ENCODE measurements around the gene ZNF45.
A peak's percentile ranks its signal among the peaks of the same experiment; 100 is the strongest.
"Not testable (repeated sequence)": the region's sequence is repeated elsewhere in the genome, so short reads cannot be mapped to it uniquely, and the experiment has no call there.

The ZNF45 gene

DNA sequence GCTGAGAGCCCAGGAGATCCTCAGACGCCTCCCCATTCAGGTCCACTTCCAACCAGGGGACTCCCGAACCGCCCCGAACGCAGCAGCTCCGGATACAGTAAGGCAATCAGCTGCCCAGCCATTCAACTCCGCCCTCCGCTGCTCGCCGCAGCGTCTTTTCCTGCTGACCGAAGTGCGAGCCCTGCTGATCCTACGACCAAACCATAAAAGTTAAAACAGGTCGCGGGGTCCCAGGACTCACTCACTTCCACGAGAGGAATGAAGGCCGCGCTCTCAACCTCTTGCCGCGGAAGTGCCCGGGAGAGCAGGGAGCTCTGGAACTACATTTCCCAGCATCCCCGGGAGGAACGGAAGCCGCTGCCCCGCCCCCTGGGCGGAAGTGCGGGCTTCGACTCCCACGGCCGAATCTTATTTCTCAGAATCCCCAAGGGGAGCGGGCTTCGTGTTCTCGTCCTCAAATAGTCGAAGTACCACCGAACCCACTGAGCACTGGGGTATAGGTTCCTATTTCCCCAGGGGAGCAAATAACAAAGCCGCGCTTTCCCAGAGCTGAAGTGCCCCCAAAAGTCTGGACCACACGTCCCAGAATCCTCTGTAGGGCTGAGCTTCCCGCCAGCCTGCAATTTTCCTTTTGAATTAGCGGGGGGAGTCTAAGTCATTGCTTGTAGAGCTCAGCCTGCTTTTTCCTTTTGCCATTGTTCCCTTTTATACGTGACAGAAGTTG, at the start of gene ZNF45:
TSS of gene ZNF45 (minus strand) at position 298 of the 724 bp plus-strand sequence. CDS start 13,097 bp downstream, outside the sequence.
- DNase-seq, result peak; percentile 40

DNA sequence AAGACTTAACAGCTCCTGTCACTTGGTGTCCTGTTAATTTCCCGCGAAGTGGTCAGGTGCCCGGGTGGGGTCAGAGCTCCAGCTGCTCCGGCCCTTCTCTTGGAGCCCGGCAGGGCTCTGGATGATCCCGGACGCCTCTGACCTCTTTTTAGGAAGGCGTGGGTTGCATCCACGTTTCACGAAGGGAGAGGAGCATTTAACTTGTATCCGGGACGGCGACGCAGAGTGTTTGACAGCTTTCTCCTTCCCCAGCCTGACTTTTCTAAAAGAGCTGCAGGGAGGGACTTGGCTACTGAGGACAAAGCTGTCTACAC, 49.6 kb upstream of the ZNF45 start:
- no peak for DNase-seq

DNA sequence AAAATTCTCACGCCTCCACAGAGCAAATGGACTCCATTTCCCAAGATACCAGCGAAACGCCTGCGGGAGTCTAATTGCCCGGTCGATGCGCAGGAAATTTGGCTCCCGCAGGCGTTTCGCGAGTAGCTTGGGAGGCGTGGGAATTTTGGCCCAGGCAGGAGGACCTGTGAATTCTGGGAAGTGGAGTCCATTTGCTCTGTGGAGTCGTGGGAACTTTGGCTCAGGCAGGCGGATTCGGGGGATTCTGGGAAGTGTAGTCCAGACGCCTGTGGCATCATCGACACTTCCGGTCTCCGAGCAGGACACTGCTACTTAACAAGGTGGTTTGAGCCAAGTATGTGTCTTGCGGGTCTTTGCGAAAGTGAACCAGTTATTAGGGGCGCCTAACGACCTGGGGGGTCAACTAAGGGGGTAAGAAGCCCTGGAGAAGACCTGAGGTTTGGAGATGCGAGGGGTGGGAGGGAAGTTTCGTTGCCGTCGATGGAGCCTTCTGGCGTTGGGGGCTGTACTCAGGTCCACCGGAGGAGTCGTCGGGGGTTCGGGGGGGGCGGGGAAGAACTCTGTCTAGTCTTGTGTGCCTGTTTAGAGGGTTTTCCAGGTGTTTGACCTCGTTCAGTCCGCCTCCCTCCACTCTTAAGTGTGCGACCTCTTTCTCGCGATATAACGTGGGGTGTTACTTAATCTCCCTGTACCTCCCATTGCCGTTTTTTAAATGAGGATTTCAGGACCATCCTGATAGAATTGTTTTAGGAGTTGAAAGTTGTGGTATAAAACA, 49.0 kb upstream of the ZNF45 start, which contains the start of gene ZNF155:
TSS of gene ZNF155 (plus strand) at position 277 of the 775 bp plus-strand sequence. CDS start 4,356 bp downstream, outside the sequence.
- peak; percentile 92 for DNase-seq

DNA sequence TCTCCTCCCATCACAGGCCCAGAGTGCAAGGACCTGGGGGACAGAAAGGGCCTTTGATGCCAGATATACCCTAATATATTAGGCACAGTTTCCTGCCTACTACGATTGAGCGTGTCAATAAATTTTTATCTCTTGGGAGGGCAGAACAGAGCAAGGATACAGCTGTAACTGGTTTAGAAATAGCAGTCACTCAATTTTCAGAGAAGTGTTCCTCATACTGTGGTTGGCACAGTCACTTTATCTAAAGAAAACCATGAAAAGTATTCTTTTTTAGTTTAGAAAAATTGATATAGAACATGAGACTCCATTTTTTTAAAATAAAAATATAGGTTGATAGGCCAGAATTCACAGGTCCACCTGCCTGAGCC, 48.4 kb upstream of the ZNF45 start:
- DNase-seq, result no peak

DNA sequence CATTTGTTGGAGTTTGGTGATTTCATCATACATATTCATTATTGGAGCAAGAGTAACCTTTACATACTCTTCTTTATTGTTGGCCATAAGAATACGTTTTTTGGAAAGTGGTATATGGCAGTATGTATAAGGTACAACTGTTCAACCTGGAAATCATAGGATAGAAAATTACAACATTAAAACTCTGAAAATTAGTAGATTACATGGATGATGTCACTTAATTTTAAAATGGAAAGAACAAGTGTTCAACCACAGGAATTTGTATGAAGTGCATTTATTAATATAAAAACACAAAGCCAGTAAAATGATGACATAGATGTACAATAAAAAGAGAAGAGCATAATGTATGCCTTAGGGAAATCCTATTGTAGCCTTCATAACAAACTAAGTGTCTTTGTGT, 41.6 kb upstream of the ZNF45 start:
- DNase-seq, result no peak

DNA sequence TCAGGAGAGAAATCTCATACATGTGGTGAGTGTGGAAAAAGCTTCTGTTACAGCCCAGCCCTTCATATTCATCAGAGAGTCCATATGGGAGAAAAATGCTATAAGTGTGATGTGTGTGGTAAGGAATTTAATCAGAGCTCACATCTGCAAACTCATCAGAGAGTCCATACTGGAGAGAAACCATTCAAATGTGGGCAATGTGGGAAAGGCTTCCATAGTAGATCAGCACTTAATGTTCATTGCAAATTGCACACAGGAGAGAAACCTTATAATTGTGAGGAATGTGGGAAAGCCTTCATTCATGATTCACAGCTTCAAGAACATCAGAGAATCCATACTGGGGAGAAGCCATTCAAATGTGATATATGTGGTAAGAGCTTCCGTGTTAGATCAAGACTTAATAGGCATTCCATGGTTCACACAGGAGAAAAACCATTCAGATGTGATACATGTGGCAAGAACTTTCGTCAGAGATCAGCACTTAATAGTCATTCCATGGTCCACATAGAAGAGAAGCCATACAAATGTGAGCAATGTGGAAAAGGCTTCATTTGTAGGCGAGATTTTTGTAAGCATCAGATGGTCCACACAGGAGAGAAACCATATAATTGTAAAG, 31.1 kb upstream of the ZNF45 start:
- DNase-seq, result no peak

DNA sequence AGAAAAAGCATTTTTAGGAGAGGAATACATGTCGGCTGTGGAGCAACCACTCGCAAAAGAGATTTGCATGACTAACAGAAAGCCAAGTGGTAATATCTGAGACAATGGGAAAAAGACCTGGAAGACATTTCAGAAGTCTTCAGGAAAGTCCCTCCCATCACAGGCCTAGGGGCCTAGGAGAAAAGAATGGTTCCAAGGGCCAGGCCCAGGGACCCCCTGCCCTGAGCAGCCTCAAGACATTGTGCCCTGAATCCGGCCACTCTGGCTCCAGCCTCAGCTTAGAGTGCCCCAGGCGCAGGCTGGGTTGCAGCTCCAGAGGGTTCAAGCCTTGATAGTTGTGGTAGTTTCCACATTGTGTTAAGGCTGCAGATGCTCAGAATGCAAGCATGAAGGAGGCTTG, 25.3 kb upstream of the ZNF45 start:
- no peak for DNase-seq

DNA sequence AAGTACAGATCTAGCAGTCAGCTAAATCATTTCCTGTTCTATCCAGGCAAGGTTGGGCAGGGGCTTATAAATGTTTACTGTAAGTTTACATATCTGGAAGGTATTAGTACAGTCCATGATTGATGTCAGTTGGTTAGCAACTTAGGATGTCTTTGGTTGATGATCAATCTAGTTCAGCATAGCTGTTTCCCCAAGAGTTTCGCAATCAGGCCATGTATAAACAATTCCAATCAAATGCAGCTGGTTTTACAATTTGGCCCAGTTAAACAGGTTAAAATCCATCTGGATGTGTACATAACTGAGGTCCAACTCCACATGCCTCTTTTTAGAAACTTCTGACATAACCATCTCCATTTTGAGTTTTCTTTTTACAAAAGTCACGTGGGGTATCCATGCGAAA, 22.8 kb upstream of the ZNF45 start:
- DNase-seq, result no peak

DNA sequence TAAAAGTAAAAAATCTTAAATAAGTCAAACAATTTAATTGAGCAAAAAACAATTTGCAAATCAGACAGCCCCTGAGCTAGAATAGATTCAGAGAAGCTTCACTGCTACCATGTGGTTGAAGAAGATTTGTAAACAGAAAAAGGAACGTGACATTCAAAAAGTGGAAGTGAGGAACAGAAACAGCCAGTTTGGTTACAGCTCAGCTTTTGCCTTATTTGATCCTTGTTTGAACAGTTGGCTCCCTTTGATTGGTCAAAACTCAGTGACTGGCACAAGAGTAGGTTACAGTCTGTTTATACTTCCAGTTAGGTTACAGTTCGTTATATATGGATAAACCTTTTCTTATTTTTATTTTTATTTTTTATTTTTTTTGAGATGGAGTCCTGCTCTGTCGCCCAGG, 21.7 kb upstream of the ZNF45 start:
- DNase-seq, result no peak

DNA sequence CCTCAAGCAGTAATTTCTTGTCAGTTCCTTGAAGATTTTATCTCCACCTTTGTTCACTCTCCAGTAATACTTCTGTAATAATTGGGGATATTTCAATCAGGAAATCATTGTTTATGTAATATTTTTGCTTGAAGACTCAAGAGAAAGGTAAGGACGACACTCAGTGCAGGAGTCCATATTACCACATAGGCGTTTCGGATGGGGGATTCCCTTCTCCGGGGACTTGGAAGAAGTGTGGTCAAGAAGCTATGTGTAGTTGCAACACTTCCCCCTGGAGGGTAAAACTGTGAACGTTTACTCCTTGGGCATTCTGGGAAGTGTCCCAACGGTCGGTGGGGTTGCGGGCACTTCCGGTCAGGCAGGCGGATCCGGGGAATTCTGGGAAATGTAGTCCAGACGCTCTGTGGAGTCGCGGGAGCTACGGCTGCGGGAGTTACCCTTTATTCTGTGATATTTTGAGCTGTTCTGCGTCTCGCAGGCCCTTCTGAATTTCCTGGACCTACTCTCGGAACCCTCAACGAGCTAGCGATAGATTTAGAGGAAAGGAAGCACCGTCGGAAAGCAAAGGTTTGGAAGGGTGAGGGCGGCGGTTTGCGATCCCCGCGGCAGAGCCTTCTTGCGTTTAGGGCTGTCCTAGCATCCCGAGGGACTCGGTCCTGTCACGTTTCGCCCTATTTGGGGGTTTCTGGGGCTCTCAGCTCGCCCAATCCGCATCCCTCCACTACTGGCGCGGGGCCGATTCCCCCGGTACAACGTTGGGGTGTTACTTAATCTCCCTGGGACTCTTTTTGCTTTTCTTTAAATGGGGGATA, 16.0 kb upstream of the ZNF45 start, which contains the start of gene ZNF221:
TSS of gene ZNF221 (plus strand) at position 395 of the 812 bp plus-strand sequence. CDS start 11,499 bp downstream, outside the sequence.
- peak; percentile 71 for DNase-seq

DNA sequence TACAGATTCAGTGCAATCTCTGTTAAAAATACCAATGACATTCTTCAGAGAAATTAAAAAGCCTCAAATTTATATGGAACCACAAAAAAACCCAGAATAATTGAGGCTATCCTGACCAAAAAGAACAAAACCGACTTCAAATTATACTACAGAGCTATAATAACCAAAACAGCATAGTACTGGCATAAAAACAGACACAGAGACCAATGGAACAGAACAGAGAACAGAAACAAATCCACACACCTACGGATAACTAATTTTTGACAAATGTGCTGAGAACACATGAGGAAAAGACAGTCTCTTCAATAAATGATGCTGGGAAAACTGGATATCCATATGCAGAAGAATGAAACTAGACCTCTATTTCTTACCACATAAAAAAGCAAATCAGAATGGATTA, 14.7 kb upstream of the ZNF45 start:
- DNase-seq, result not testable (repeated sequence)

DNA sequence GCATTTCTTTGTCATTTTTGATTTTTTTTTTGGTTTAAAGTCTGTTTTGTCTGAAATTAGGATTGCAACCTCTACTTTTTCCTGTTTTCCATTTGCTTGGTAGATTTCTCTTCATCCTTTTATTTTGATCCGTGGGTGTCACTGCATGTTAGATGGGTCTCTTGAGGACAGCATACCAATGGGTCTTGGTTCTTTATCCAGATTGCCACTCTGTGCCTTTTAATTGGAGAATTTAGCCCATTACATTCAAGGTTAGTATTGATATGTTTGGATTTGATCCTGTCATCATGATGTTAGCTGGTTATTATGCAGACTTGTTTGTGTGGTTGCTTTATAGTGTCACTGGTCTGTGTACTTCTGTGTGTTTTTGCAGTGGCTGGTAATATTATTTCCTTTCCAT, 12.3 kb upstream of the ZNF45 start:
- DNase-seq, result not testable (repeated sequence)

DNA sequence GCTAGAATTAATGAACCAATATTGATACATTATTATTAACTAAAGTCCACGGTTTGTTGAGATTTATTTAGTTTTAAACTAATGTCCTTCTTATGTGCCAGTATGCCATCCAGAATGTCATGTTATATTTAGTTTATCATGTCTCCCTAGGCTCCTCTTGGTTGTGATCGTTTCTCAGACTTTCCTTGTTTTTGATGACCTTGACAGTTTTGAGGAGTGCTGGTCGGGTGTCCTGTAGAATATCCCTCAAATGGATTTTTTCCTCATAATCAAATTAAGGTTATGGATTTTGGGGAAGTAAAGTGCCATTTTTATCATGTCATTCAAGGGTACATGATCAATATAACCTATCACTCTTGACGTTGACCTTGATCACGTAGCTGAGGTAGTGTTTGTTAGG, 6.1 kb upstream of the ZNF45 start:
- DNase-seq, result no peak

DNA sequence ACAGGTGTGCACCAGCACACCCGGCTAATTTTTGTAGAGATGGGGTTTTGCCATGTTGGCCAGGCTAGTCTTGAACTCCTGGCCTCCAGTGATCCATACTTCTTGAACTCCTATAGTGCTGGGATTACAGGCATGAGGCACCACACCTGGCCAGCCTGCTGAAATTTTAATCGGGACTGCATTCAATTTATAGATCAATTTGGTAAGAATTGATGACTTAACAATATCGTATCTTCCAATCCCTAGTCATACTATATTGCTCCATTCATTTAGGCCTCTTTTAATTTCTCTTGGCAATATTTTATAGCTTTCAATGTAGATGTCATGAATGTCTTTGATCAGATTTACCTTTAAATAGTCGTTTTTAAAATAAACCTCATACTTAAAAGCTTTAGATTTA, 5.6 kb upstream of the ZNF45 start:
- no peak for DNase-seq

DNA sequence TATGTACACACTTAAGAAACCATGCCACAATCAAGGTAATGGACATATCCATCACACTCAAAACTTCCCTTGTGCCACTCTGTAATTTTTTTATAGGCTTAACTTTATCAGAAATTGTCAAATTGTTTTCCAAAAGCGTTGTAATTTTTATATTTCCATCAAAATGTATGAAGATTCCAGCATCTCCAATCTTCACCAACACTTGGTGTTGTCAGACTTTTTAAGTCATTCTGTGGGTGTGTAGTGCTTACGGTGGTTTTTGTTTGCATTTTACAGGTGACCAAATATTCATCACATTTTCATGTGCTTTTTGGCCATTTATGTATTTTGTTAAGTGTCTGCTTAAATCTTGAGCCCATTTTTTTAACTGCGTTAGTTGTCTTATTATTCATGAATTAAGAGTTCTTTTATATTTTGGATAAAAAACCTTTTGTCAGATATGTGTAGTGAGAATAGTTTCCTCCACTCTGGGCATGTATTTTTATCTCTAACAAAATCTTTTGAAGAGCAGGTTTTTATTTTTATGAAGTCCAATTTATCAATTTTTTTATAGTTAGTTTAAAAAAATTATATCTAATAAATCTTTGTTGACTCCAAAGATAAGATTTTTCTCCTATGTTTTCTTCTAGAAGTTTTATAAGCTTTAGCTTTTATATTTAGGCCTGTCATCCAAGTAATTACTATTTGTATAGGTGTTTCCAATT, 4.6 kb upstream of the ZNF45 start:
- no peak for DNase-seq

DNA sequence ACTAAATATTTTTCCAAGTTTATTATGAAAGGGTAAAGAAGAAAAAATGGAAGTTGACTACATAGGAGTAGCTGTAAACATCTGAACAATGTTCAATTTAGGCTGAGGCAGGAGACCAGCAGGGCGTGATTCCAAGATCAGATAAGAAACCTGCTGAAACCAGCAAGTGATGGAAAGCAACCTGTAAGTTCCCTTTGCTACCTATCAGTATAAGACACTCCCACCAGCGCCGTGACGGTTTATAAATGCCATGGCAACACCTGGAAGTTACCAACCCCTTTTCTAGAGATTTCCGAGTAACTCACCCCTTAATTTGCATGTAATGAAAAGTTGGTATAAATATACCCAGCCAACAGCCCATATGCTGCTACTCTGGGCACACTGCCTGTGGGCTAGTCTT, 1.1 kb upstream of the ZNF45 start:
- DNase-seq, result no peak

DNA sequence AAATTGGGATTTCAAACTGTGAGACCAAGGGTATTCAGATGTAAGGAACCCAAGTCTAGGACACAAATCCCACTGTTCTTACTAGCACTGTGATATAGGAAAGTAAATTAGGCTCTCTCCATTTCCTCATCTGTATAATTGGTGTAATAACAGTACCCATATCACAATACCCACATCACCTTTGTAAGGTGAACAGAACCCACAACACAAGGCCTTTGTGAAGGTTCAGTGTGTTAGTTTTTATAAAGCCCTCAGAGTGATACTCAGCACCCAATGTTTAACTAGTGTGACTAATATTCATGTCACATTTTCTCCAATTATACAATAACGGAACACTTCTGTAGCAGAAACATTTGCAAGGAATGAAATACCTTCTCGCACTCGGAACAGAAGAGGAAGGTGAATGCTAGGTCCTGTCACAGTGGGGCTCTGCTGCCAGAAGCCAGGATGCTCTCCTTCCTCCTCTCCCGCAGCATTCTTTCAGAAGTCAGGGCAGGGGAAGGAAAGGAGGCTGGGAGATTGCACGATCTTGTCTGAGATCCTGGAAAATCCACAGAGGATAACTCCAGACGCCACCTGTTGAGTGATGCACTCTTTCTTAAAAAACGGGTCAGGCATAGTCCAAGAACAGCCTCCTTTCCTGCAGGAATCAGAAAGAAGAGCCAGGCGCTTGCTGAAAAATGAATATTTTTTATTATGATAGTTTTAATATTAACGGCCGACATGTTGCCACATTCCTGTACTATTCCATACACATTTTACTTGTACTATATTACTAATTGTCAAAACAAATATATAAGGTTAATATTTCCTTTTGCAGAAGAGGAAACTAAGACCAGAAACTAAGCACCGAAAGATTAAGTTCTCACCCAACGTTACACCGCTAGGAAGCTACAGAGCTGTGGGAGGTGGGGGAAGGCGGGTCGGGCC, 762 bp downstream of the ZNF45 start:
- no peak for DNase-seq

DNA sequence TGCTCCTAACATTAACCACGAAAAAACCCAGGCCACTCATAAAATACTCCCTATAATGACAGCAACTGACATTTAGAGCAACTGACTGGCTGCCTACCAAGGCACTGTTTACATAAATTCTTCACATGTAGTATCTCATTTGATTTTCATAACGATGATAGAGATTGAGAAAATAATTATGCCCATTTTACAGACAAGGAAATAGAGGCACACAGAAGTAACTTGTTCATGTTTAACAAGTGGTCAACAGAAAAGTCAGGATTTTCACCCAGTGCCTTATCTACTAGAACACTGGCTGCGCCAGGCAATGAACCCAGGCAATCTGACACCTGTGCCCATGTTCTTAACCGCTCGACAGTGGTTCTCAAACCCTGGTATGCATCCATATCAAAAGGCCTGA, 6.3 kb downstream of the ZNF45 start:
- DNase-seq, result no peak

DNA sequence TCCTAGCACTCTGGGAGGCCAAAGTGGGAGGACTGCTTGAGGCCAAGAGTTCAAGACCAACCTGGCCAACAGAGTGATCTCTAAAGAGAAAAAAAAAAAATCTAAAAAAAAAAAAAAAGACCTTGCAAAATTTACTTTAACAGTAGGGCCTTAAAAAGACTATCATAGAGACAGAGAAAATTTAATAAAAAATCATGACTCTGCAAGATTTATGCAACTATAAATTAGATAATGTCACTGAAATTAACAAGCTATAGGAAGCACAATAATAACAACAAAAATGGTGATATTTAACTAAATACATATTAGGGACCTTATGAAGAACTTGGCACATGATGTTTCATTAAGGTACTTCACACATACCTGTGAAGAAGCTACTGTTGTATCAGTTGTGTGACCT, 11.2 kb downstream of the ZNF45 start:
- DNase-seq, result no peak

DNA sequence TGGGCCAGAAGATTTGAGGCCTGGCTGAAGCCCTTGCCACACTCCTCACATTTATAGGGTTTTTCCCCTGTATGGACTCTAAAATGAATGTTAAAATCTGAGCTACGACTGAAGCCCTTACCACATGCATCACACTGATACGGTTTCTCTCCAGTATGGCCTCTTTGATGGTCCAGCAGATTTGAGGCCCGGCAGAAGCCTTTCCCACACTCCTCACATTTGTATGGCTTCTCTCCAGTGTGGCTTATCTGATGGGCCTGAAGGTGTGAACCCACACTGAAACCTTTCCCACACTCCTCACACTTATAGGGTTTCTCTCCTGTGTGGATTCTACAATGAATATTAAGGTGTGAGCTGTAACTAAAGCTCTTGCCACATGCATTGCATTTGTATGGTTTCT, 21.0 kb downstream of the ZNF45 start:
- DNase-seq, result no peak

DNA sequence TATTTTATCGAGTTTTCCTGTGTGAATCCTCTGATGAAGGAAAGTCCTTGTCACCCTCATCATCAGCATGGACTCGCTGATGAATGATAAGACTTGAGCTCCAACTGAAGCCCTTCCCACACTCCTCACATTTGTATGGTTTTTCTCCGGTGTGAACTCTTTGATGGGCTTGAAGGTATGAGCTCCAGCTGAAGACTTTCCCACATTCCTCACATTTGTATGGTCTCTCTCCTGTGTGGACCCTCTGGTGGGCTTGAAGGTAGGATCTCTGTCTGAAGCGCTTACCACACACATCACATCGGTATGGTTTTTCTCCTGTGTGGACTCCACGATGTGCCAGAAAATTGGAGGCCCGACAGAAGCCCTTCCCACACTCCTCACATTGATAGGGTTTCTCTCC, 21.7 kb downstream of the ZNF45 start:
- no peak for DNase-seq

Data from NCI-H2081 treated with DMSO at 0.1 percent for 48 hours (cell line).